NCI-H2227 (cell line): ENCODE results near the gene SEMG1.

ENCODE experiments used
- DNase-seq: peaks from one replicate; lab custom pipeline; 2025; ENCODE audit not compliant: unreplicated experiment; lab: John Stamatoyannopoulos, UW

Gene SEMG1, protein sequence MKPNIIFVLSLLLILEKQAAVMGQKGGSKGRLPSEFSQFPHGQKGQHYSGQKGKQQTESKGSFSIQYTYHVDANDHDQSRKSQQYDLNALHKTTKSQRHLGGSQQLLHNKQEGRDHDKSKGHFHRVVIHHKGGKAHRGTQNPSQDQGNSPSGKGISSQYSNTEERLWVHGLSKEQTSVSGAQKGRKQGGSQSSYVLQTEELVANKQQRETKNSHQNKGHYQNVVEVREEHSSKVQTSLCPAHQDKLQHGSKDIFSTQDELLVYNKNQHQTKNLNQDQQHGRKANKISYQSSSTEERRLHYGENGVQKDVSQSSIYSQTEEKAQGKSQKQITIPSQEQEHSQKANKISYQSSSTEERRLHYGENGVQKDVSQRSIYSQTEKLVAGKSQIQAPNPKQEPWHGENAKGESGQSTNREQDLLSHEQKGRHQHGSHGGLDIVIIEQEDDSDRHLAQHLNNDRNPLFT

GRCh38 chr20:45206725-45207124 lies at the start of gene SEMG1:
SEMG1 (plus strand) TSS chr20:45207033; CDS start chr20:45207054, 21 bp downstream.
- DNase-seq = no peak

DNA sequence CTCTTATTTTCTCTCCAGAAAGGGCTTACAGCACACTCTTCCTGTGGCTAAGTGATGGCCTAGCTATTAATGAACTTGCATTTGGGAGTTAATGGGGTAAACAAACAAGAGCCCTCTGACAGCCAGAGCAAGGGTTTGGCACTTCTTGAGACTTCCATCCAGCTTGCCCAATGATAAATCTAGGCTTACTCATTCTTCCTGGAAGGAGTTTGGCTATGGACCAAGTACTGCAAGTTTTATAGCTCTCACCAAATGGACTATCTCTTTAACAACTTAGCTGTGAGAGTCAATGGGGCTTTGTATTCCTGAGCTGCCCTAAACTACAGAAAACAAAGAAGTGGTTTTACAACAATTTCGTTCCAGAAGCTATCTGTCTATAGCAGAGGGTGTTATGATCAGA lies 48.9 kb upstream of the SEMG1 start:
- DNase-seq = no peak

GRCh38 chr20:45163083-45163803 lies 43.6 kb upstream of the SEMG1 start:
- DNase-seq = no peak

- no peak for DNase-seq
Observed at GRCh38 chr20:45164906-45165305, 41.9 kb upstream of the SEMG1 start.

DNA sequence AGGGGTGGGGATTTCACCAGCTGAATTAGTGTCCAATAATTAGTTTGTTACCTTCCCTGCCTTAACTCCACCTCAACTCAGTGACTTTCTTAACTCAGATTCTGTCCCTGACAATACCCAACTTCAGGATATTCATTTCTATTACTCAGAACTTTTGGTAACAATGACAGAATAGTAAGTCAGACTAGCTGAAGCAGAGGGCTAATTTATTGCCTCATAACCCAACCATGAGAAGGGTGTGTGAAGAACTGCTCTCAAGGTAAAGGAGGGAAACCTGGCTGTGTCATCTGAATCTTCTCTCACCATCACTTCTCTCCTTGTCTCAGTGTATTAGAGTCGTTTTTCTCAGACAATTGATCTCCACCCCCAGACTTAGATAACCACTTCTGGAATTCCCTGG lies 33.3 kb upstream of the SEMG1 start:
- no peak for DNase-seq

DNA sequence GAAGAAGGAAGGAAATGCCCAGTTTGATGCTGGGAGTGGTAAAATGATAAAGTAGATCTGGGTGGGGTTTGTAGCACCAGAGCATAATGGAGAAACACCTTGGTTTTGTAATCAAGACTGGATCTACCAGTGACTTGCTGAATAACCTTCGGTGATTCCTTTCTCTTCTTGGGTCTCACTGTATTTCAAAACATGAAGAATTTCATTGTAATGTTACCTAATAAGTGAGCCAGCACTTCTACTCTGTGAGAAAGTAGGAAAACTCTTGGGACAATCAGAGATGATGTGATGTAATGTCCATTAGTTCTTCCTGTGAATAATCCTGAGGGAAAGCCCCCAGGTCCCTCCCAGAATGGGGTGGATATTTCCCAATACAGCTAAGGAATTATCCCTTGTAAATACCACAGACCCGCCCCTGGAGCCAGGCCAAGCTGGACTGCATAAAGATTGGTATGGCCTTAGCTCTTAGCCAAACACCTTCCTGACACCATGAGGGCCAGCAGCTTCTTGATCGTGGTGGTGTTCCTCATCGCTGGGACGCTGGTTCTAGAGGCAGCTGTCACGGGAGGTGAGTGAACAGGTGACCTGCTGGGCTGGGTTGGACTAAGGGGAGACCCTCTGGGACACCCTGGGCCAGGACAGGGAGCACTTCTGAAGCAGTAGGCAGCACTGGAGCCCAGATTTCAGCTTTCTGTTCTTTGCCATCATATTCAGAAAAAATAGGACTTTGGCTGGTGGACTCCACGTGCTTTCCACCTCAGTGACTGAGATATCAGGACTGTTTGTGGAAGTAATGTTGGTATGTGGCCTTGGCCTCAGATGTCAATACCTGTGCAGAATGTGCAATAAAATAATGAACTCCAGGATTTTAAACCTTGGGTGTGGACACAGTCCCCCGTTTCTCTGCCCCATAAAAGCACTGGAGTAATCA lies 32.1 kb upstream of the SEMG1 start, which contains the start of gene PI3:
Gene PI3 (plus strand): TSS at position 469 of the 931 bp plus-strand sequence. CDS start 21 bp downstream, at position 490.
- DNase-seq = no peak

- no peak for DNase-seq
Observed at GRCh38 chr20:45176526-45177267, 30.1 kb upstream of the SEMG1 start.

- DNase-seq = no peak
Observed at GRCh38 chr20:45179166-45179565, 27.7 kb upstream of the SEMG1 start.

DNA sequence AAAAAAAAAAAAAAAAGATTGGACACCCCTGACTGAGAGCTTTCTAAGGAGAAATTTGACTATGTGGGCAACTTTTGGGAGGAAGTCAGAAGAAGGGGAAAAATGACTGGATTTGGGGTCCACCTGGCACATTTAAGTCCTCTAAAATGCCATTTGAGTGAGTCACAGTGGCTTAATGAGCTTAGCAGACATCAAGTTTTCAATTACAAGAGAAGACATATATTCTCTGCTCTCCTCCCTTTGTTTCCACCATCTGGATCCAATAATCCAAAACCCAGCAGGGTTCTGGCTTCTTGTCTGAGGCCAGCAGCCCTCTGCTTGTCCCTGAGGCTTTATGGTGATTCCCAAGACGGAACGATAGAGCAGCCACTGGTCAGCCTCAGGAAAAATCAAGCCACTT lies 25.2 kb upstream of the SEMG1 start:
- DNase-seq = no peak

DNA sequence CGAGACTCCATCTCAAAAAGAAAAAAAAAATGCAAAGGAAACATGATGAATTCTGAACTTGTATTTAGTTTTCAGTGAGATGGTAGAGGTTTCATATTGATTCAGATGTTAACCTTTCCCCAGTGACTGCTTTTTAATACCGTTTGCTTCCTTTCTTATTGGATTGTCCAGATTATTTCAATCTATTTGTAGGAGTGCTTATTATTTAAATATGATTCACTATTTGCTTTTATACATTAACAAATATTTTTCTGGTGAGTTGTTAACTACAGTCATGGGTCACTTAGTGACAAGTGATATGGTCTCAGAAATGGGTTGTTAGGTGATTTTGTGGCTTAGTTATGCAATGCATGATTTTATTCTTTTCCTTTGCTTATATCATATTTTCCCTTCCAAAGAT lies 23.7 kb upstream of the SEMG1 start:
- no peak for DNase-seq

GRCh38 chr20:45187693-45188092 lies 19.1 kb upstream of the SEMG1 start:
- no peak for DNase-seq

- peak; percentile 23 for DNase-seq
Observed at GRCh38 chr20:45189067-45189609, 17.7 kb upstream of the SEMG1 start.

DNA sequence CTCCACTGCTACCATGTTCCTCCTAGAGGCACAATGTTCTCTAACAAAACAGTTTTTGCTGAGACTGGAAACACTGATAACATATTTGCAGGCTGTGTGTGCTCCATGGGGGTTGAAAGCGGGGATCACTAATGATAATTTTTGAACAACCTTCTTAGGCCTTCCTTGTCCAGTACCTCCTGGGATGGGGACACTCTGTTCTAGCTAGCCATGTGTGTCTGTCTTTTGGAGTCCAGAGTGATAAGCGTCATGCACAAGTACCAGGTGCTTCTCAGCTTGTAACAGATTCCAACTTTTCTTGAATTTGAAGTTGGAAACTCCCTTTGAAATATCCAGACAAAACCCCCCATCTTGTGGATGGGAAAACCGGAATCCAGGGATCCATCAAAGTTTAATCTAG lies 17.0 kb upstream of the SEMG1 start:
- DNase-seq = no peak

- DNase-seq = no peak
Observed at GRCh38 chr20:45191926-45192325, 14.9 kb upstream of the SEMG1 start.

DNA sequence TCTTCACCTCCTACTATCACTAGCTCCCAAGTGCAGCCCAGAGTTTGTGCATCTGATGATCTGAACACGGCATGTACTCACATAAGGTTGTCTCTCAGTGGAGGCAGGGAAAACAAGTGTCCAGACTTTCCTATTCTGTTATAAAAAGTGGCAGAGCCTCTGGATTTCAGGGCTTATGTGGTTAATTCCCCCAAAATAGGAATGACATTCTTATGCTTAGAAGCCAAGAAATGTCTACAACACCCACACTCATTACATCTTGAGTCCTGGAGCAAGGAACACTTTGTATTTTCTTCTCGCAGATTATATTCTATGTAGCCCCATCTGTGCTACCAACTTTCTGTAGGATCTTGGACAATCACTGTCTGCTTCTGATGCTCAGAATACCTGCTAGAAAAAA lies 13.5 kb upstream of the SEMG1 start:
- DNase-seq = no peak

GRCh38 chr20:45209924-45210323 lies 3.1 kb downstream of the SEMG1 start:
- no peak for DNase-seq

- no peak for DNase-seq
Observed at GRCh38 chr20:45211569-45212474, 5.0 kb downstream of the SEMG1 start.

GRCh38 chr20:45212836-45213235 lies 6.0 kb downstream of the SEMG1 start:
- no peak for DNase-seq

GRCh38 chr20:45218124-45218523 lies 11.3 kb downstream of the SEMG1 start:
- DNase-seq = no peak
